ENCODE data around the gene TMEM250.

TMEM250 gene

GRCh38 chr9:136100700-136101614 lies 17.7 kb downstream of the TMEM250 start:
- Histone ChIP-seq H3K4me3 (ENCODE audit: low read depth, low read length, poor library complexity, severe bottlenecking) (no peak overlapping the region), H2AFZ (ENCODE audit: low read length) (no peak overlapping the region), H3K4me1 (ENCODE audit: insufficient read depth, low read length, severe bottlenecking) (no peaks in the 10 kb centered on the region), H3K9ac (ENCODE audit: low read length) (no peak overlapping the region), H3K9me3 (ENCODE audit: low read length) (no peaks in the 10 kb centered on the region), H3K4me2 (ENCODE audit: low read length) (no peak overlapping the region), H3K27me3 (ENCODE audit: insufficient read depth, low read length) (0 out of 2 replicates have a peak, but pooled peaks cover 6% of the 10 kb centered on the region), H3K27ac (ENCODE audit: low read depth, low read length, poor library complexity, severe bottlenecking) (no peak overlapping the region), H3K9me2 (ENCODE audit: low read depth, low read length) (no peaks in the 10 kb centered on the region), H3F3A (ENCODE audit: insufficient read depth, low read length) (no peaks in the 10 kb centered on the region), H4K20me1 (ENCODE audit: insufficient read depth, low read length) (no peaks in the 10 kb centered on the region), H3K79me2 (ENCODE audit: insufficient read depth, low read length) (no peaks in the 10 kb centered on the region), H3K36me3 (ENCODE audit: insufficient read depth, low read length) (no peaks in the 10 kb centered on the region)
- TF ChIP-seq EZH2 (IDR thresholded peaks at IDR 0.05; ENCODE audit: borderline replicate concordance, low read length) (no peak), CTCF (IDR thresholded peaks at IDR 0.05; ENCODE audit: low read length) (no peak)

GRCh38 chr9:136099542-136099941 lies 19.1 kb downstream of the TMEM250 start:
- no peaks in the 10 kb centered on the region for H3K79me2 ChIP-seq (ENCODE audit: insufficient read depth, low read length)
- no peaks in the 10 kb centered on the region for H3K4me1 ChIP-seq (ENCODE audit: insufficient read depth, low read length, severe bottlenecking)
- no peaks in the 10 kb centered on the region for H3F3A ChIP-seq (ENCODE audit: insufficient read depth, low read length)
- no peak overlapping the region for H3K9ac ChIP-seq (ENCODE audit: low read length)
- no peaks in the 10 kb centered on the region for H3K9me2 ChIP-seq (ENCODE audit: low read depth, low read length)
- no peak overlapping the region for H3K4me3 ChIP-seq (ENCODE audit: low read depth, low read length, poor library complexity, severe bottlenecking)
- no peak for TF ChIP-seq EZH2 (IDR thresholded peaks at IDR 0.05; ENCODE audit: borderline replicate concordance, low read length)
- TF ChIP-seq CTCF (IDR thresholded peaks at IDR 0.05; ENCODE audit: low read length): no peak
- no peak overlapping the region for H3K4me2 ChIP-seq (ENCODE audit: low read length)
- H3K27ac ChIP-seq (ENCODE audit: low read depth, low read length, poor library complexity, severe bottlenecking): no peak overlapping the region
- H2AFZ ChIP-seq (ENCODE audit: low read length): no peak overlapping the region
- no peaks in the 10 kb centered on the region for H3K36me3 ChIP-seq (ENCODE audit: insufficient read depth, low read length)
- H3K27me3 ChIP-seq (ENCODE audit: insufficient read depth, low read length): 0 out of 2 replicates have a peak, but pooled peaks cover 6% of the 10 kb centered on the region
- H3K9me3 ChIP-seq (ENCODE audit: low read length): no peaks in the 10 kb centered on the region
- H4K20me1 ChIP-seq (ENCODE audit: insufficient read depth, low read length): no peaks in the 10 kb centered on the region

GRCh38 chr9:136098844-136099243 lies 19.8 kb downstream of the TMEM250 start:
- 0 out of 2 replicates have a peak, but pooled peaks cover 6% of the 10 kb centered on the region for H3K27me3 ChIP-seq (ENCODE audit: insufficient read depth, low read length)
- H3K36me3 ChIP-seq (ENCODE audit: insufficient read depth, low read length): no peaks in the 10 kb centered on the region
- no peak overlapping the region for H3K4me3 ChIP-seq (ENCODE audit: low read depth, low read length, poor library complexity, severe bottlenecking)
- H4K20me1 ChIP-seq (ENCODE audit: insufficient read depth, low read length): no peaks in the 10 kb centered on the region
- H3K9me2 ChIP-seq (ENCODE audit: low read depth, low read length): no peaks in the 10 kb centered on the region
- no peak overlapping the region for H3K27ac ChIP-seq (ENCODE audit: low read depth, low read length, poor library complexity, severe bottlenecking)
- no peaks in the 10 kb centered on the region for H3K79me2 ChIP-seq (ENCODE audit: insufficient read depth, low read length)
- no peaks in the 10 kb centered on the region for H3K4me1 ChIP-seq (ENCODE audit: insufficient read depth, low read length, severe bottlenecking)
- H2AFZ ChIP-seq (ENCODE audit: low read length): no peak overlapping the region
- no peak overlapping the region for H3K4me2 ChIP-seq (ENCODE audit: low read length)
- no peak overlapping the region for H3K9ac ChIP-seq (ENCODE audit: low read length)
- no peaks in the 10 kb centered on the region for H3K9me3 ChIP-seq (ENCODE audit: low read length)
- H3F3A ChIP-seq (ENCODE audit: insufficient read depth, low read length): no peaks in the 10 kb centered on the region
- no peak for TF ChIP-seq CTCF (IDR thresholded peaks at IDR 0.05; ENCODE audit: low read length)
- TF ChIP-seq EZH2 (IDR thresholded peaks at IDR 0.05; ENCODE audit: borderline replicate concordance, low read length): no peak

All from OCI-LY1 (cell line).